ENCODE data around the gene IFNK. TPM values are rescaled to one million over a fixed set of nuclear protein-coding genes. Genes with fewer than 3 reads are reported as not detected.

The IFNK gene
- total RNA-seq, 1 experiment from 2014 or later = not detected

DNA sequence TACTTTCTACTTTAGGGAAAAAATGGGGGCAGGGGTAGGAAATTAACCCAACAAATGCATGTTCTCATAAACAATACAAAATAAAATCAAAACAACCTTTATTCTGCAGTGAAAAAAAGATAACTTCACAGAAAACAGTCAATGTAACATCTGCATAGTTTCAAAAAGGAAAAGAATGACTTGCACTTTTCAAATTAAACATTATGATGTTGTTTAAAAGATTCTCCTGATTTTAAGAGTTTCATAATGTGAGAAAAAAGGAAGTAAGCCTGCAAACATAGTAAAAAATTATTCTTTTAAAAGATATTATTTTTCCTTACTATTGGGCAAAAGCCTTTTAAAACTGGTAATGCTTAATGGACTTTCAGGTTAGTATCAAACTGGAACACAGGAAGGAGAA, 41.6 kb downstream of the IFNK start:
- Histone ChIP-seq H3K36me3 (ENCODE audit: low read depth, low read length) (peaks cover 16% of the 10 kb centered on the region; the same call in 1 of the 2 replicates), H3K4me3 (ENCODE audit: low read length) (no peak overlapping the region), H3K27ac (ENCODE audit: low read length) (no peak overlapping the region), H3K9ac (ENCODE audit: low read length) (no peak overlapping the region), H4K20me1 (ENCODE audit: low read length) (no peaks in the 10 kb centered on the region), H3K79me2 (ENCODE audit: low read length) (peaks cover 30% of the 10 kb centered on the region), H3K9me2 (replicated peaks; ENCODE audit: low read length) (no peaks in the 10 kb centered on the region), H3K4me2 (ENCODE audit: low read length) (no peak overlapping the region), H2AFZ (ENCODE audit: low read length) (no peak overlapping the region), H3K9me3 (ENCODE audit: low read length) (no peaks in the 10 kb centered on the region), H3K27me3 (ENCODE audit: low read length) (no peaks in the 10 kb centered on the region), H3K4me1 (ENCODE audit: insufficient read depth, low read length) (peaks cover 27% of the 10 kb centered on the region), H3F3A (ENCODE audit: low read length, unreplicated experiment) (peaks cover 6% of the 10 kb centered on the region)
- DNase-seq = no peak
- BruUV-seq (replicated peaks) = no TSS peak
- TF ChIP-seq EZH2 (IDR thresholded peaks at IDR 0.05; ENCODE audit: low read length, unreplicated experiment) (no peak), EZH2phosphoT487 (IDR thresholded peaks at IDR 0.05; ENCODE audit: borderline replicate concordance, low read length) (no peak)
- TF ChIP-seq, protein P1, sequence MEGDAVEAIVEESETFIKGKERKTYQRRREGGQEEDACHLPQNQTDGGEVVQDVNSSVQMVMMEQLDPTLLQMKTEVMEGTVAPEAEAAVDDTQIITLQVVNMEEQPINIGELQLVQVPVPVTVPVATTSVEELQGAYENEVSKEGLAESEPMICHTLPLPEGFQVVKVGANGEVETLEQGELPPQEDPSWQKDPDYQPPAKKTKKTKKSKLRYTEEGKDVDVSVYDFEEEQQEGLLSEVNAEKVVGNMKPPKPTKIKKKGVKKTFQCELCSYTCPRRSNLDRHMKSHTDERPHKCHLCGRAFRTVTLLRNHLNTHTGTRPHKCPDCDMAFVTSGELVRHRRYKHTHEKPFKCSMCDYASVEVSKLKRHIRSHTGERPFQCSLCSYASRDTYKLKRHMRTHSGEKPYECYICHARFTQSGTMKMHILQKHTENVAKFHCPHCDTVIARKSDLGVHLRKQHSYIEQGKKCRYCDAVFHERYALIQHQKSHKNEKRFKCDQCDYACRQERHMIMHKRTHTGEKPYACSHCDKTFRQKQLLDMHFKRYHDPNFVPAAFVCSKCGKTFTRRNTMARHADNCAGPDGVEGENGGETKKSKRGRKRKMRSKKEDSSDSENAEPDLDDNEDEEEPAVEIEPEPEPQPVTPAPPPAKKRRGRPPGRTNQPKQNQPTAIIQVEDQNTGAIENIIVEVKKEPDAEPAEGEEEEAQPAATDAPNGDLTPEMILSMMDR (conservative IDR thresholded peaks at IDR 0.05; ENCODE audit: low read depth, low read length) = no peak
- CTCF ChIA-PET = no interaction called here
- no peak for ATAC-seq
- POLR2A ChIA-PET (ENCODE audit: unreplicated experiment) = no interaction called here
- intact Hi-C loops (cut with micrococcal nuclease) = no loop called here

DNA sequence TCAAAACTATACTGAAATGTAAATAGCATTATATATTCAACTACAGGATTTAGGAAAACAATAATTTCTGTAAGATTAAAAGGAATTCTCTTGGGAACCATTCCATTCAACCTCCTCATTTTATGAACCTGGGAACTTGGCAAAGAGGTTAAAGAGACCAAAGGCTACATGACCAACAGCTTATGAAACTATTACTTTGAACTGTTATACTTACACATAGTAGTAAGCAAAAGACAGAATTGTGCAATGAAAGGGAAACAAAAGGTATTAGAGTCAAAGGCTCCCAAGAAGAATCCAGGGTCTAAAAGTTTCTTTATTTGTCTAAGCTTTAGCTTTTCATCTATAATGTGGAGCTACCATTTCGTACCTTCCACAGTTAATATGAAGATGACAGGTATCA, 42.0 kb downstream of the IFNK start:
- Histone ChIP-seq H3K36me3 (ENCODE audit: low read depth, low read length) (peaks cover 13% of the 10 kb centered on the region; the same call in 1 of the 2 replicates), H3K4me1 (ENCODE audit: insufficient read depth, low read length) (peaks cover 29% of the 10 kb centered on the region), H3K27me3 (ENCODE audit: low read length) (no peaks in the 10 kb centered on the region), H3K27ac (ENCODE audit: low read length) (no peak overlapping the region), H2AFZ (ENCODE audit: low read length) (no peak overlapping the region), H4K20me1 (ENCODE audit: low read length) (no peaks in the 10 kb centered on the region), H3K9me3 (ENCODE audit: low read length) (no peaks in the 10 kb centered on the region), H3K9me2 (replicated peaks; ENCODE audit: low read length) (no peaks in the 10 kb centered on the region), H3K4me2 (ENCODE audit: low read length) (no peak overlapping the region), H3K4me3 (ENCODE audit: low read length) (no peak overlapping the region), H3K9ac (ENCODE audit: low read length) (no peak overlapping the region), H3K79me2 (ENCODE audit: low read length) (peaks cover 34% of the 10 kb centered on the region), H3F3A (ENCODE audit: low read length, unreplicated experiment) (peaks cover 6% of the 10 kb centered on the region)
- no peak for ATAC-seq
- ChIA-PET CTCF (no interaction called here), POLR2A (ENCODE audit: unreplicated experiment) (no interaction called here)
- intact Hi-C loops (cut with micrococcal nuclease) = no loop called here
- no TSS peak for BruUV-seq (replicated peaks)
- no peak for DNase-seq
- TF ChIP-seq, protein P1 (conservative IDR thresholded peaks at IDR 0.05; ENCODE audit: low read depth, low read length) = no peak
- TF ChIP-seq EZH2 (IDR thresholded peaks at IDR 0.05; ENCODE audit: low read length, unreplicated experiment) = no peak
- TF ChIP-seq EZH2phosphoT487 (IDR thresholded peaks at IDR 0.05; ENCODE audit: borderline replicate concordance, low read length) = no peak

- no TSS peak for BruUV-seq (replicated peaks)
- peak overlapping the region; percentile 70 for H3K27ac ChIP-seq (ENCODE audit: low read length)
- TF ChIP-seq EZH2 (IDR thresholded peaks at IDR 0.05; ENCODE audit: low read length, unreplicated experiment) = no peak
- TF ChIP-seq, protein P1 (conservative IDR thresholded peaks at IDR 0.05; ENCODE audit: low read depth, low read length) = no peak
- TF ChIP-seq EZH2phosphoT487 (IDR thresholded peaks at IDR 0.05; ENCODE audit: borderline replicate concordance, low read length) = no peak
- DNase-seq (peak; percentile 84), ATAC-seq (peak; percentile 68)
- H3K9me3 ChIP-seq (ENCODE audit: low read length) = no peaks in the 10 kb centered on the region
- no peak overlapping the region for H3K9ac ChIP-seq (ENCODE audit: low read length)
- intact Hi-C loops (cut with micrococcal nuclease) = no loop called here
- H2AFZ ChIP-seq (ENCODE audit: low read length) = no peak overlapping the region
- no peaks in the 10 kb centered on the region for H3K27me3 ChIP-seq (ENCODE audit: low read length)
- H3K4me1 ChIP-seq (ENCODE audit: insufficient read depth, low read length) = peaks cover 45% of the 10 kb centered on the region
- no peaks in the 10 kb centered on the region for H4K20me1 ChIP-seq (ENCODE audit: low read length)
- peaks cover 53% of the 10 kb centered on the region for H3K79me2 ChIP-seq (ENCODE audit: low read length)
- peaks cover 6% of the 10 kb centered on the region for H3F3A ChIP-seq (ENCODE audit: low read length, unreplicated experiment)
- ChIA-PET POLR2A (ENCODE audit: unreplicated experiment) (no interaction called here), CTCF (no interaction called here)
- no peaks in the 10 kb centered on the region for H3K9me2 ChIP-seq (replicated peaks; ENCODE audit: low read length)
- peaks cover 8% of the 10 kb centered on the region; the same call in 1 of the 2 replicates for H3K36me3 ChIP-seq (ENCODE audit: low read depth, low read length)
- peak overlapping the region; percentile 81 for H3K4me2 ChIP-seq (ENCODE audit: low read length)
- peak overlapping the region; percentile 55 for H3K4me3 ChIP-seq (ENCODE audit: low read length)
These were observed 45.3 kb downstream of the IFNK start for GRCh38 chr9:27569406-27569805.

Data from PC-3 (cell line).